GF-D8 (cell line): ENCODE measurements around the gene FAM98B.

Source experiments
- DNase-seq: peaks from one replicate; lab custom pipeline; 2025; lab: John Stamatoyannopoulos, UW

FAM98B gene

DNA sequence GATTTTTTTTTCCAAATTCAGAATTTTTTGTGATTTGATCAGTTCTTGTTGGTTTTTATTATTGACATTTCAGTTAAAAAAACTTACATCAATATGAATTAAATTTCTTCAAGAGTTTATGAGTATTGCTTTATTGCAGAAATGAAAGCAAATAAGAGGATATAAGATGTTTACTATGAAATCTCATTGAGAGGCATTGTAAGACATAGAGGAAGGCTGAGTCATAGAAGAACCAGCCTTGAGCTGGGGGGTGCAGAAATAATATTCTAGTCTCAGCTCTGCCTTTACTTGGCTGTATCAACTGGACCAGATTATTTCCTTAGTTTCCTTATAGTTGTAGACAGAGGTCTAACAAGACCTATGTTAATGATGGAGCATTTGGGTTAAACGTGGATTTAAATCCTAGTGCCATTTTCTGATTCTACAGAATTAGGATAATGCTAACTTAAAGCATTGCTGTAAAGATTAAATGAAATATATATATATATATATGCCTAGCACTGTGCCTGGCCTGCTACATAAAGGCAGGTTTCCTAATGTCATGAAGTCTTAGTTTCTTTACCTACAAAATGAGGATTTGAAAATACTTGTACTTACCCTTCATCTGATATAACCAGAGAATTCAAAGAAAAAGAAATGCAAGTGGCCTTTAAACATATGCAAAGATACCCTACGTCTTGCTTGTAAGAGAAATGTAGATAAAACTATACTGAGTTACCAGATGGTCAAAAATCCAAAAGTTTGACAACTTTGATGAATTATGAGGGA lies 7.3 kb downstream of the FAM98B start:
- no peak for DNase-seq

DNA sequence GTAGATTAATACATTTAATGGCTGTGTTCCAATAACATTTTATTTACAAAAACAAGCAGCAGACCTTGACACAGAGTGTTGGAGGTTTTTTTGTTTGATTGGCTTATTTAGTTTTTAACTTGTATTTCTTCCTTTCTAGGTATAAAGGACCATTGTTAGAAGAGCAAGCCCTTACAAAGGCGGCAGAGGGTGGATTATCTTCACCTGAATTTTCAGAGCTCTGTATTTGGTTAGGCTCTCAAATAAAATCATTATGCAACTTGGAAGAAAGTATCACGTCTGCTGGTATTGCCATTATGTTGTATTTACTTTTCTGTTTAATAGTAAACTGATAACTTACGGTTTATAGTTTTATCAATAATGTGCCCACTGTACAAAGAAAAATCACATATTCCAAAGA lies 10.0 kb downstream of the FAM98B start:
- no peak for DNase-seq

DNA sequence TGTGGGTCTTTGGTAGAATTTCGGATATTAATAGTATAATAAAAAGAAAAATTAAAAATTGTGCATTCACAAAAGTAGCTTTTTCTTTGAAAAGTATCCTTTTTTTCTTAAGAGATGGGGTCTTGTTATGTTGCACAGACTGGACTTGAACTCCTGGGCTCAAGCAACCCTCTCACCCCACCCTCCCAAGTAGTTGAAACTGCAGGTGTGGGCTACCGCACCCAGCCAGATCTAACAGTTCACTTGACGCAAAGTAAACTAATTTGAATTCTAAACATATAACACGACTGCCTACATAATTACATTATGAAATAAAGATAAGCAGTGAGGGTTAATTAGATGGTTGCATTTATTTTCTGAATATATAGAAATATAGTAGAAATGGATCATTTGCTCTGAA lies 10.7 kb downstream of the FAM98B start:
- DNase-seq, result no peak

DNA sequence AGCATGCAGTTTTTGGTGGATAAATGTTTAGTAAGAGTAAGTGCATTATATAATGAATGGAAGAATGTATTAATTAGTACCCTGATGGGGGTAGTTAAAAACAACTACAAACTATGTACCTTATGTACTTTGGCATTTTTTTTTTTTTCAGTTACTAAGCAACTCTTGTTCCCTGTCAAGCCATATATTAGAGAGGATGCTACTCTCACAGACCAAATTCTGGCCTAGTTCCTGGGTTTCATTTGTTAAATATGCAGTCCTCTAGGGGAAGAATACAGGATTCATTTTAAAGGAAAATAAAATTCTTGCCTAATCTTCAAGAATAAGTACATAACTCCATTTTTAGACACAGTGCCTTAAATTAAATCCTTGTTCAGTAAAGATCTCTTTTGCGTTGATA lies 16.9 kb downstream of the FAM98B start:
- no peak for DNase-seq

DNA sequence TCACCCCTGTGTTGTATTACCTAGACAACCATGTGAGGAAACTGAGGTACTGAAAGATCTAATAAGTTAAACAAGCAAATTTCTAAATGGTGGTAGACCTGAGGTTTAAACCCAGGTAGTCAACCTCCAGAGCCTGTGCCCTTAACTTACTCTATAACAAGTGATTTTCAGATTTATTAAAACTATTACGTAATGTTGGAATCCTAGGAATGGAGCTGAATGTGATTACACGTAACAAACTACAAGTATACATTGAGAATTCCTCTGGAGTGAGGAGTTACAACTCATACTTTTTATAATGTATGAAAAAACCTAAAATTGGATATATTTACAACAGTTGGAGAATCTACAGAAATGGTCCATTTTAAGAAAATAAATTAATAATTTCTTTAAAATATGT lies 18.0 kb downstream of the FAM98B start:
- DNase-seq, result no peak

DNA sequence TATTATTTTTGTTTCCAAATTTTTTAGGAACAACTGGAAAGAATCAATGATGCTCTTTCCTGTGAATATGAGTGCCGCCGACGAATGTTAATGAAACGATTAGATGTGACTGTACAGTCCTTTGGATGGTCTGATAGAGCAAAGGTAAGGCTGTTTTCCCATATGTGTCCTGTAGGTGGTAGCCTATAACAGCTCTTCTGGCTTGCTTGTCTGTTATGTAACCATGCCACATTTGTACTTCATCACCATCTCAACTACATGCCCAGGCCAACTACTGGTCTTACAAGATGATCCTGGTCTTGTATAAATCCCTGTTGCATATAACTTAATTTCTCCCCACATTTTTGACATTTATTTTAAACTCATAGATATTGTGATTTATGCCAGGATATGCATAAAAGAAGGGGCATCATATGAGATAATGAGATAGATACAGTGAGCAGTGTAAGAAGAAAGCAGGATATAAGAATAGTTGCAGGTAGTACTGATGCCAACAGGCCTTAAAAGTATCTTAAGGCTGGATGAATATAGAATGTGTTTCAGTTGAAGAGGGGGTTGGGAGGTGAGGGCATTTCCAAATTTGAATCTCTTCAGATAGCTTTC lies 20.3 kb downstream of the FAM98B start:
- no peak for DNase-seq

DNA sequence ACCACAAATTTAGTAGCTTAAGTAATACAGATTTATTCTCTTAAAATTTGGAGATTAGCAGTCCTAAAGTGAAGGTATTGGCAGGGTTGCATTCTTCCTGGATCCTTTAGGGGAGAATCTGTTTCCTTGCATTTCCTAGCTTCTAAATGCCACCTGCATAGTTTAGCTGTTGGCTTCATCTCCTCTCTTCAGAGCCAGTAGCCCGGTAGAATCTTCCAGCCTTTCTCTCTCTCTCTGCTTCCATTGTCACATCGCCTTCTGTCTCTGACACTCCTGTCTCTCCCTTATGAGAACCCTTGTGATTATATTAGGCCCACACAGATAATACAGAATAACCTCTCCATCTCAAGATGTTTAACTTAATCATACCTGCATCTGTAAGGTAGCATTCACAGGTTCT lies 21.4 kb downstream of the FAM98B start:
- no peak for DNase-seq

DNA sequence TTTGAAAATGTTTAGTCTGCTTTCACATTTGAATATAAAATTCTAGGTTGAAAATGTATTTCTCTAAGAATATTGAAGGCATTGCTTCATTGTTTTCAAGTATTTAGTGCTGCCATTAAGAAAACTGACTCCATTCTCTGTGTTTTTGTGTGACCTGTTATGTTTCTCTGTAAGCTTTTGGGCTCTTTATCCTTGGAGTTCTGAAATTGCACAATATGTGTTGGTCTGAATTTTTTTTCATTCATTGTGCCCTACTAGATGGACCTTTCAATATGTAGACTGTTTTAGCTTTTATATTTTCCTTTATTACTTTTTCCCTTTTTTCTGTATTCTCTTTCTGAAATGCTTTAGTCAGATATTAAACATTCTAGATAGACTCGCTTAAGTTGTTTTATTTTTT lies 22.2 kb downstream of the FAM98B start:
- DNase-seq, result no peak

DNA sequence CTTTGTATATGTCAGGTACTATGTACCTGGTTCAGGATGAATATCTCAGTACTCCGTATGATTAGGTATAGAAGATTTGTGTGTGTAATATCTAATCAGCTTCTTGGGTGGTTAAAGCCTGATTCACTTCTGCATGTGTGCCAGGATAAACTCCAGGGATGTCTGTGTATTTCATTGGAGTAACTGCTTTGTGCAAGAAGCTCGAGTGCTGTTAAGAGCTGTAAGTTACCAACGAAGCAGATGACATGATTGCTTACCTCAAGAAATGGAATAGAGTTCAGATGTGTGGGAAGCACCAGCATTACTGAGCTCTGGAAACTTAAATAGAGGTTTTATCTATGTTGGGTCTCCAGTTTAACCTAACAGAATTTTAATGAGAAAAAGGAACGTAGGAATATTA lies 23.7 kb downstream of the FAM98B start:
- no peak for DNase-seq

DNA sequence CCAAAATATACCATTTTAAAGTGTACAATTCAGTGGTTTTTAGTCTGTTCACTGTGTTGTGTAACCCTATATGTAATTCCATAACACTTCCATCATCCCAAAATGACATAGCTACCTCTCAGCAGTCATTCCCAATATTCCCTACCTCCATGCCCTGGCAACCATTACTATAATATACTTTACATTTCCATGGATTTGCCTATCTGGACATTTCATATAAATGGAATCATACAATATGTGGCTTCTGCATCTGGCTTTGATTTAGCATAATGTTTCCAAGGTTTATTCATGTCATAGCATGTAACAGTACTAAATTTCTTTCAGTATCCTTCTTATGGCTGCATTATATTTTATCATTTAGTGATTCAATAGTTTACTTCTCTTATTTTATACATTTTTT lies 25.3 kb downstream of the FAM98B start:
- no peak for DNase-seq

DNA sequence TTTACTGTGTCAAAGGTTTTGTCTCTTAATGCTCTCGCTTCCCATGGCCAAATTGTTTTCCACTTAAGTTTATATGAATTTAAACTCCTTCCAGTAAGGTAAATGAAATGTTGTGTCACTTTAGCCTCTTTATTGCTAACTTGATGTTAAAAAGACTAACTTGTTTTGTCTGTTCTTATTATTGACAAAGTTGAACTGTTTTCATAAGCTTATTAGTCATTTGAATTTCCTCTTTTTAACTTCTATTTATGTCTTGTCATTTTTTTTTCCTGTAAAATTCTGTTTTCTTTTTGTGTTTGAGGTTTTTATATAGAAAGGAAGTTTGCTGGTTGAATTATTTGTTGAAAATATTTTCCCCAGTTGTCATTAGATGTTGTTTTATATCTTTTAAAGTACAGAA lies 25.8 kb downstream of the FAM98B start:
- no peak for DNase-seq

DNA sequence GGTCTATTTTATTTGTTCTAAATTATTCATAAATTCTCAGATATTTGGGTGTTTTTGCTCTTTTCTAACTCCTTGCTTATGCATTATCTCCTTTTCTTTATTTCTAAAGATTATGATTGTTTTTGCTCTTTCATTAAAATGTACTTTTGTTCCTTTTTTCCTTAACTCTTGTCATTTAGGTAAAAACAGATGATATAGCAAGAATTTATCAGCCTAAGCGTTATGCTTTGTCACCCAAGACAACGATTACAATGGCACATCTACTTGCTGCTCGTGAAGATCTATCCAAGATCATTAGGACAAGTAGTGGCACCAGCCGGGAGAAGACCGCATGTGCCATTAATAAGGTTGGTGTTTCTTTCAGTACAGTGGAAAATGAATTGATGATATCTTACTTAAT lies 27.2 kb downstream of the FAM98B start:
- no peak for DNase-seq

DNA sequence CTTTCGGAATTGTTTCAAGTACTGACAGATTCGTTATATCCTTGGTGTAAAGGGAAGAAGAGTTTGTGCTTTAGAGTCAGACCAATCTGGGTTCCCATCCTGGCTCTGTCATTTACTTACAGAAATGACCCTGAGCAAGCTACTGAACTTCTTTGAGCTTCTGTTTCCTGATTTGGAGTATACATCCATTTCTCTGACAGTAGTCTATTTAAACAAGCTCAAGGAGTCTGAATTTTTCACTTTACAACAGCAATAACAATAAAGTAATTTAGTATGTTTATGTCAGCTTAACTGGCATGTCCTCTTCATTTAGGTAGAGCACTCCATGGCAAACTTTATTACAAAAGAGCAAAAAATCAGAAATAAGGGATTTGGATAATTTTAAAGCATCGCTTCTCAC lies 27.8 kb downstream of the FAM98B start:
- DNase-seq, result no peak

DNA sequence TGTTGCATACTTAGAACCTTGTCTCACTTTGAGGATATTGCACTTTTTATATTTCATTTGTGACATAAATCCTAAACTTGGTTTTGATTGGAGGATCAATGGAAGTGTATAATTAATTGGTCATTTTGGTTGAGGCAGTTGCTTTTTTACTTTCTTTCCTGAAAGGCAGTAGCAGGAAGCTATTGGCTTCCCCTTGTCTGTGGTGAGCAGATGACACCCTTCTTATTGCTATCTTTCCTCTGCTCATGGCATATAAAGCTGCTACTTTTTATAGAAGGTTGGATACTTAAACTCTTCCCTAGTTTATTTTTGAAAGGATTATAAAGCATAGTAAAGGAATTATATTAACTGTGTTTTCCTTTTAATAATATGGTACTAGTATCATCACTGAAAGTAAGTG lies 28.6 kb downstream of the FAM98B start:
- no peak for DNase-seq

DNA sequence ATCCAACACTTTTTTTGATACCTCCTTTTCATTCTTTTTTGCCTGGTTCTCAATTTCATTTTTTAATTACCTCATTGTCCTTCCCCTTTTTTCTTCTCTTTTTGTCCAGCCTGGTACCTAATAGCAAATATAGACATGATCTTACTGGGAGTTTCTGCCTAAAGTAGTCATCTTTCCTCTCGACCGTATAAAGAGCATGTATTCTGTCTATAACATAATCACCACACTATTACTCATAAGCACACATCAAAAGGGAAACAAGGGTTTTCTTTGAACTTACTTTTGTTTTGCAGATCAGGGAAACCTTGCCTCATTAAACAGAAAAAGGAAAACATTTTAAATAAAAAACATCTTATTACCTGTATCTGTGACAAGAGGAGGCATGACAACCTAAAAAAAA lies 33.0 kb downstream of the FAM98B start:
- no peak for DNase-seq

DNA sequence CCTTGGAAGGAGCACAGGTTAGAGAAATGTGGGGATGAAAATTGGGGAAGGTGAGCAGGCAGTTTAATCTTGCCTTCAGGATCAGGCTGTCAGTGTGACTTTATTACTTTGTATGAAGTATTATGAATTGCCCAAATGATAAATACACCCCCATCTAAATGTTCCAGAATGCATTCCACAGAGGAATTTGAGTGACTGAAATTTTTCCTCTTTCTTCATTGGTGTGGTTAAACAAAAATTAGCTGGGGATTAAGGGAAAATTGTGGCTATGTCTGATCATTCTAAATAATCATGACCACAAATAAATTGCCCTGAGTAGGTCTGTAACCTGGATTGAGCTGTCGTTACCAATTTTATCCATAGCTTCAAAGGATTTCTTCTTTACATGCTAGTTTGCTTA lies 33.5 kb downstream of the FAM98B start:
- no peak for DNase-seq

DNA sequence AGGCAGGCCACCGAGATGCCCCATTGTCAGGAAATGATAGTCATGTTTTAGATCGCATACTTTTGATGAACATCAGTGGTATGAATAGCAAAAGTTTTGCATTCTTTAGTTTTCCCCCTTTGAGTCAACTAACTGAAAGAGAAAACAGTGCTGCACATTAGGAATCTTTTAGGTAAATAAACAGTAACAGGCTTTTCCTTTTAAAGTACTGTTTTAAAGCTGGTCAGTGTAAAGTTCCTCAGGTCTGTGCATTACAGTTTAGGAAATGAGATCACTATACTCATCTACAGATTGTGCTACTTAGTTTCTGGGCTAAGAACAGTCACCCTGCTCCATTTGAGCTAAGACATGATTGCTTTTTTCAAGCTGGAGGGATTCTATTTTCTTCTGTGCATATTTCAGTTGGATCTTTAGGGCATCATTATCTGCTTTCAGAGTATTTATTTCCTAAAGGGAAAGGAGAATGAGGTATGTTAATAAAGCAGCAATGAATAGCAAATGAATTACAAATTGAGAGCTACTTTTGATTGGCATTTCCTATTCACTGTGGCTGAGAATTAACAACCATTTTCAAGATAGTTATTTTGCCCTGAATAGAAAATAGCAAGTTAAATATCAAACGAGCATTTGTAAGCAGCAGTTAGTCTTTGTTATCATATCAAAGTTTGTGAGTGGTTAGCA lies 36.5 kb downstream of the FAM98B start:
- no peak for DNase-seq

DNA sequence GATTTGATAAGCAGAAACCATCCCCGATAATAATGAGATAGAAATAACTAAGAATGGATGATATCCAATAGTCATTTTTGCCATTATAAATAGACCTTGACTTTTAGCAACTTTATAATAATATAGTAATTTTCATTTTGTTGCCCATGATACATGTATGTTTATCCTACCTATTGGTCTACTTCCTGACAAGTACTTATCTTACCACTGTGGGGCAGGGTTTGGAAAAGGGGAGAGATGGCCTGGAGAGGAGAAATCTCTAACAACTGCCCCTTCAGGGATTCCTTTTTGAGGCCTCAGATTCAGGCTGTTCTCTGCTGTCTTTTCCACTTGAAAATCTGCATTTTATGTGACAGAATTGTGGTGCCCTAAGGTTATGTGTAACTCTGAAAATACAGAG lies 42.2 kb downstream of the FAM98B start:
- DNase-seq, result no peak

DNA sequence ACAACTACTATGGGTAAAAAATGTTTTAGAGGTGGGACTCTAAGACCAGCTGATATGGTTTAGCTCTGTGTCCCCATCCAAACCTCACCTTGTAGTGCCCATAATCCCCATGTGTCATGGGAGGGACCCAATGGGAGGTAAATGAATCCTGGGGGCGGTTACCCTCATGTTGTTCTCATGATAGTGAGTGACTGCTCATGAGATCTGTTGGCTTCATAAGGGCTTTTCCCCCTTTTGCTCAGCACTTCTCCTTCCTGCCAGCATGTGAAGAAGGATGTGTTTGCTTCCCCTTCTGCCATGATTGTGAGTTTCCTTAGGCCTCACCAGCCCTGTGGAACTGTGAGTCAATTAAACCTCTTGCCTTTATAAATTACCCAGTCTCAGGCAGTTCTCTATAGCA lies 45.7 kb downstream of the FAM98B start:
- DNase-seq, result no peak

DNA sequence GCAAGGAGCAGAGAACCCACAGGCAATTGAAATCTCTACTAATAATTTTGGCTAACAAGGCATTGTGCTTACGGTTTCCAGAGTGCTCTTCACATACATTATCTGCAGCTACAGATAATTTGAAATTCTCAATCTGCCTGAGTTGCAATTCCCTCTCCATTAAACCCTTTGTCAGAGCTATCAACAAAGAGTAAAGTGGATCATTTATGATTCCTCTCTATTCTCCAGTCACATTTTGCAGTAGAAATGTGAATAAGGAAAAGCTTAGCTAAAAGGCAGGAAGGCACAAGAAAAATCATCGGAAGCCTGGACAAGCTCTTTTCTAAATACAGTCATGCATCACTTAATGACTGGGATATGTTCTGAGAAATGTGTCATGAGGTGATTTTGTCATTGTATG lies 49.6 kb downstream of the FAM98B start:
- no peak for DNase-seq

DNA sequence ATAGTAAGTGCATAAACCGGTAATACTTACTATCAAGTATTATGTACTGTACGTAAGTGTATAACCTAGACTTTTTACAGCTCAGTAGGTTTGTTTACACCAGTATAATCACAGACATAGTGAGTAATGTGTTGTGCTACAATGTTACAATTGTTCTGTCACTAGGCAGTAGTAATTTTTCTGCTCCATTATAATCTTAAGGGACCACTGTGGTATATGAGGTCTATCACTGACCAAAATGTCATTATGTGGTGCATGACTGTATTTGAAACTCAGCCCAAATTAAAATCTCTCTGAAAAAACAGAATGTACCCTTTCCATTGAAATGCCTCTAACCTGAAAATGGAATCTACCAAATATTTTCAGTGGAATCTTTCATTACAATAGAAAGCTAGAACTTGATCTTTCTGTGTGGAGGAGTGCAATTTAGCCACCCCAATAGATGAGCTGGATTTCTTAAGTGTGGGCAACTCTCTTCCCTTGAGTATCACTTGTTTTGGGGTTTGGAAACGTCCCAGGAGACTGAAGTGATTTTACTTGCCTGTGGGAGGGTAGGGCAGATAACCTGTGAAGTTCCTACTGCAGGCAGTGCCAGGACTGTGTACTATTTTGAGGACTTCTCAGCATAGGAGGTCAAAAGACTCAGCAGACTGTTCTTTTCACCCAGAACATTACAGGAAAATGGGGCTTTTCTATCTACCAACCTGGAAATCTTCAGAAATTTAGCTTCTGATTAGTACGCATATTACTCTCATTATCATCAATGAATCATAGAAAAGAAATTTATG lies 50.9 kb downstream of the FAM98B start:
- no peak for DNase-seq

DNA sequence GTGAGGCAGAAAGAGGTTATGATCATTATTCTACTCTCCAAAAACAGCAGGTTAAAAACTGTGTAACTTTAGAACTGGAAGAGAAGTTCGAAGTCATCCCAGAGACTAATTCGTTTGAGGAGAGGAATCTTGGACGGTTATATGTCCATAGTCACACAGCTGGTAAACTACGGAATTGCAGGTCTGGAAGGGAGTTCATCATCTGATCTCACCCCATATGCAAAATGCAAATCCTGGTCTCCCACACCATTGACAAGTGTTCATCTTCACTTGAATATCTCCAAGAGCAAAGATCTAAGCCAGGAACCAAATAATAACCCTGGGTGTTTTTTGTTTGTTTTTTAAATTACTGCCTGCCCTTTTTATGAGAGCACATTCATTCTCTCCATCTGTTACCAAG lies 53.1 kb downstream of the FAM98B start:
- no peak for DNase-seq

DNA sequence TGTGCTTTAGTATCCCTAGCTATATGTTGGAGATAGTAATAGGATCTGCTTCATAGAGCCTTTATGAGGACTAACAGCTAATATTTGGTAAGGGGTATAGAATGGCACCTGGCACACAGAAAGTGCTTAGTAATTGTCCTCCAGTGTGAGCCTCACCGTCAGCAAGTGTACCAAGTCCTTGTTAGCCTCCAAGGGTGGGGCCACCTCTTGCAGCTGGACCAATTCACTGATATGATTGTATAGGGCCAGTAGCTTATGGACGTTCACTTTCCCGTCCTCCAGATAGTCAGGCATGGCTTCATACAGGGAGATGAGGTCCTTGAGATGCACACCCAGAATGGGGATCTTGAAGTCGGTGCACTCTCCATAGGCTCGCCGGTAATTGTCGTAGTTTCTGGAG lies 53.6 kb downstream of the FAM98B start:
- no peak for DNase-seq
